ENCODE results near the gene PROSER3. TPM values are rescaled to one million over a fixed set of nuclear protein-coding genes. Genes with fewer than 3 reads are reported as not detected.
A peak's percentile ranks its signal among the peaks of the same experiment; 100 is the strongest.

The PROSER3 gene
- total RNA-seq, result 11.7 TPM
- long read RNA-seq, result 0 reads

- intact Hi-C loops (cut with DNase I), result no loop called here
- peak; percentile 99 for DNase-seq (ENCODE audit: low spot score)
These were observed at the start of gene PROSER3 for GRCh38 chr19:35757749-35758608. Gene PROSER3 (plus strand): TSS chr19:35758176. CDS start chr19:35758216, 40 bp downstream.

DNA sequence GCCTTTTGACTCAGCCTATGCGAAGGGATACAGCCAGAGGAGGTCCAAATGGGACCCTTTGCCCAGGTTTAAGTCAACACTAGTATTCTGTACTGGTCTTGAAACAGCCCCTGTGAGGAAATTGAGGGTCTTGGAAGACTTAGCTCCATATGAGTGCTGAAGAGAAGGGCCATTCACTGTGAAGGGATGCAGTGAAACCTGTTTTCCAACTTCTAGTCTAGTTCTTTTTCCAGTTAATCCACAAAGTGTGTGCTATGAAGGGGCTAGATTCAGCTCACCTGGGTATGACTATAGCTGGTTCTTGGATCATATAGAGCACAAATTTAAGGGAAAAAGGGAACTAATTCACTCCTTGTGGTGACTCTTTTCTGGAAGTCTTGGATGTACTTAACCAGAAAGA, 49.6 kb upstream of the PROSER3 start:
- intact Hi-C loops (cut with DNase I), result no loop called here
- DNase-seq (ENCODE audit: low spot score), result no peak

DNA sequence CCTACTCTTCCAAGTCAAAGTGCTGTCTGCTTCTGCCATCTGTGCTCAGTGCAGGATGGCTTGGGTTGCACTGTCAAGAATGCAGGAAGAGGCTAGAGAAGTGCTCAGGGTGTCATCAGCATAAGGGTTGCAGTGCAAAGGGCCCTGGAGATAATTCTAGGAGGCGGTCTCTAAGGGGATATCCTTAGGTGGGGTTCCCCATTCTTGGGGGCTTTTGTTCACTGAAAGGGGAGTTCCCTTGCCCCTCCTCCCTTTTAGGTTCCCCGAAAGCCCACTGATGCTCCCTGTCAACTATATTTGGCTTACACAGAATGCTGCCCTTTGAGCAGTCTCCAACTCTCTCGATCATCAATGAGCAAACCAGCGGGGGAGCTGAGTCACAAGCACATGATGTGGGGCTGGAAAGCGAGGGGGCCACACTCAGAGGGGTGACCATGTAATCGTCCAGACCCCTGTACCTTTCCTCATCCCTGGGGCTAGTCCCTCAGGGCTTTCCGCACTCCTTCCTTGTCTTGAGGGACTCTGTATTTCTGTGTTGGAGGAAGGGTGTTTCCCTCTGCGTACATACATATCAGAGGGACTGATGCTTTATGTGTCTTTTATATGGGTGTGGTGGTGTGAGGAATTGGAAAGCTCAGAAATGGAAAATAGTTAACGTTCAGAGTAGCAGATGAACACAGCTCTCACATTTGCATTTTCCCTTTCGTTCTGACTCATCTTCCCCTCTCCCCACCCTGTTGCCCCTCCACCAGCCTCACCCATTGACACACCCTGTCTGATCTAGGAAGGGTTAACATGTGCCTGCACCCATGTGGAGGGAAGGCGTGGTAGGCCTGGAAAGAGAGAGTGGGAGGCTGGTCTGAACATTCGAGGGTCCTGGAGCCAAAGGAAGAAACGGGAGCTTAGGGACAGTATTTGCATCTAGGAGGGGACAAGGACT, 46.9 kb upstream of the PROSER3 start:
- intact Hi-C loops (cut with DNase I), result loop anchor here (10.0 kb wide), 1 partner anchor 114 kb away; no protein-coding TSS in a partner anchor
- DNase-seq (ENCODE audit: low spot score), result no peak

DNA sequence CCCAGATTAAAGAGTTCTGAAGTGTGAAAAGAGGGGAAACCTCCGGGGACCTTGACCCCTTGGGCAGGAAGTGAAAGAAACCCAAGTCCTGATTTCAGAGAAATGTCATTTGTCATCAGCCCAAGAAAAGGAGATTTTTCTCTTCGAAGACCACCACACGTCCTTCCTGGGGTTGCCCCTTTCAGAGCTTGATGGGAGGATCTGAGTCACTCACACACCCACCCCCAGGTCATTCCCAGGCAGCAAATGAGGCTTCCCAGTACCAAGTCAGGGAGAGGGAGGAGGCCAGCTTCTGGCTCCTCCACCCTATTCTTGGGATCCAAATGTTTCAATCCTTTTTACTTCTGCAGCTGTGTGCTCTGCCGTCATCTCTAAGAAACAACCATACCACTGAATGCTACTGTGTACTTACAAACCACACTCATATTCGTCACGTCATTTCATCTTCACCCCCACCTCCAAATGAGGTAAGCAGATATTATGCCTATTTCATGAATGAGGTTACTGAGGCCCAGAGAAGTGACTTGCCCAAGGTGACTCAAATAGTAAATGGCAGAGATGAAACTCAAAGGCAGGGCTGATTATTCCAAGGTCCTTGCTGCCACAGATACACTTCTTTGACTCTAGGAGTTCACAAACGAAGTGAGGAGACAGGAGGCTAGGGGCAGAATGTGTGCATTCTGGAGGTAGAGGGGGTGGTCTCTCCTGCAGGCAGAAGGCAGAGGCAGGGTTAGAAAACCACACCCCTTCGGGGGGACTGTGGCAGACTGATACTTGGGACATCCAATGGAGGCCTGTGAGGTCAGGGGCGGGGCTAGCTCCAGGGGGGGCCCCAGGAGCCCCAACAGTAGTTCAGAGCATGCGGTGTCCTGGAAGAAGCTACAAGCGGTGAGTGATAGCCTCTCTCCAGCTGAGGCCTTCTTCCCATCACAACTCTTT, 45.1 kb upstream of the PROSER3 start:
- intact Hi-C loops (cut with DNase I), result loop anchor here (10.0 kb wide), 1 partner anchor 112 kb away; no protein-coding TSS in a partner anchor
- DNase-seq (ENCODE audit: low spot score), result no peak

GRCh38 chr19:35713506-35713850, 44.5 kb upstream of the PROSER3 start:
- DNase-seq (ENCODE audit: low spot score), result no peak
- intact Hi-C loops (cut with DNase I), result loop anchor here (10.0 kb wide), 1 partner anchor 111 kb away; no protein-coding TSS in a partner anchor

DNA sequence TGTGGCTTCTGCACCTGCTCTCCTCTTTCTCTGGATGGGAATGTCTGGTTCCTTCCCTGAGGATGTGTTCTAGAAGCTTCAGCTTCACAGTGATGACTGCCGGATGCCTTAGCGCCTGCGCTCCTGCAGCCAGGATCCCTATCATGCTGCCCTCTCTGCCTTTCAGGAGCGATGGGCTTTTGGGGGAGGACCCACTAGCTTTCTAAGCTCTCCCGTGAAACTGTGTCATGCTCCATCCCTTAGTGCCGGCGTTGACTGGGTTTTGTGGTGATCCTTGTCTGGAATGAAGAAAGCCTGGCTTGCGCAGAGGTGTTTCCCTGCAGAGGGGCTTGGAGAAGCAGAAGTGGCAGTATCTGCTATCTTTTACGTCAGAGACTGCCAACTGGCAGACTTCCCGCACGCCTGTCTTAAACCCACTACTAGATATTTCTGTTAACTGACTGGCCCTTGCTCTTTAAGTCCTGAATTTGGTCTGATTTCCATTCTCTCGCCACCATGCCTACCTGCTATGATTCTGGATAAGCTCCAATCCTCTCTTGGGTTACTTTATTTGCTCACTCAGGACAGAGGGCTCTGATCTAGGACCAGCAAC, 44.0 kb upstream of the PROSER3 start:
- no peak for DNase-seq (ENCODE audit: low spot score)
- intact Hi-C loops (cut with DNase I), result loop anchor here (10.0 kb wide), 1 partner anchor 111 kb away; no protein-coding TSS in a partner anchor

DNA sequence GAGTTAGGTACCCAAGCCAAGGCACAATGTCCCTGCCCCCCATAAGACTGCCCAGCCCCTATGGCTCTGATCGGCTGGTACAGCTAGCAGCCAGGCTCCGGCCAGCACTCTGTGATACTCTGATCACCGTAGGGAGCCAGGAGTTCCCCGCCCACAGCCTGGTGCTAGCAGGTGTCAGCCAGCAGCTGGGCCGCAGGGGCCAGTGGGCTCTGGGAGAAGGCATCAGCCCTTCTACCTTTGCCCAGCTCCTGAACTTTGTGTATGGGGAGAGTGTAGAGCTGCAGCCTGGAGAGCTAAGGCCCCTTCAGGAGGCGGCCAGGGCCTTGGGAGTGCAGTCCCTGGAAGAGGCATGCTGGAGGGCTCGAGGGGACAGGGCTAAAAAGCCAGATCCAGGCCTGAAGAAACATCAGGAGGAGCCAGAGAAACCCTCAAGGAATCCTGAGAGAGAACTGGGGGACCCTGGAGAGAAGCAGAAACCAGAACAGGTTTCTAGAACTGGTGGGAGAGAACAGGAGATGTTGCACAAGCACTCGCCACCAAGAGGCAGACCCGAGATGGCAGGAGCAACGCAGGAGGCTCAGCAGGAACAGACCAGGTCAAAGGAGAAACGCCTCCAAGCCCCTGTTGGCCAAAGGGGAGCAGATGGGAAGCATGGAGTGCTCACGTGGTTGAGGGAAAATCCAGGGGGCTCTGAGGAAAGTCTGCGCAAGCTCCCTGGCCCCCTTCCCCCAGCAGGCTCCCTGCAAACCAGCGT, 43.2 kb upstream of the PROSER3 start:
- intact Hi-C loops (cut with DNase I), result loop anchor here (5.0 to 10.0 kb wide), 2 partner anchors 110 to 167 kb away; partner anchors contain the start of gene TMEM147

GRCh38 chr19:35715355-35715809, 42.6 kb upstream of the PROSER3 start:
- intact Hi-C loops (cut with DNase I), result loop anchor here (5.0 to 10.0 kb wide), 2 partner anchors 109 to 168 kb away; partner anchors contain the start of gene TMEM147

More for the DNA sequence above, 43.2 kb upstream of the PROSER3 start:
- no peak for DNase-seq (ENCODE audit: low spot score)

GRCh38 chr19:35715981-35716800, 41.8 kb upstream of the PROSER3 start:
- intact Hi-C loops (cut with DNase I), result loop anchor here (1.0 to 10.0 kb wide), 4 partner anchors 23 to 169 kb away; partner anchors contain the start of gene TMEM147
- DNase-seq (ENCODE audit: low spot score), result peak; percentile 87

More at GRCh38 chr19:35715355-35715809, 42.6 kb upstream of the PROSER3 start:
- DNase-seq (ENCODE audit: low spot score), result no peak

DNA sequence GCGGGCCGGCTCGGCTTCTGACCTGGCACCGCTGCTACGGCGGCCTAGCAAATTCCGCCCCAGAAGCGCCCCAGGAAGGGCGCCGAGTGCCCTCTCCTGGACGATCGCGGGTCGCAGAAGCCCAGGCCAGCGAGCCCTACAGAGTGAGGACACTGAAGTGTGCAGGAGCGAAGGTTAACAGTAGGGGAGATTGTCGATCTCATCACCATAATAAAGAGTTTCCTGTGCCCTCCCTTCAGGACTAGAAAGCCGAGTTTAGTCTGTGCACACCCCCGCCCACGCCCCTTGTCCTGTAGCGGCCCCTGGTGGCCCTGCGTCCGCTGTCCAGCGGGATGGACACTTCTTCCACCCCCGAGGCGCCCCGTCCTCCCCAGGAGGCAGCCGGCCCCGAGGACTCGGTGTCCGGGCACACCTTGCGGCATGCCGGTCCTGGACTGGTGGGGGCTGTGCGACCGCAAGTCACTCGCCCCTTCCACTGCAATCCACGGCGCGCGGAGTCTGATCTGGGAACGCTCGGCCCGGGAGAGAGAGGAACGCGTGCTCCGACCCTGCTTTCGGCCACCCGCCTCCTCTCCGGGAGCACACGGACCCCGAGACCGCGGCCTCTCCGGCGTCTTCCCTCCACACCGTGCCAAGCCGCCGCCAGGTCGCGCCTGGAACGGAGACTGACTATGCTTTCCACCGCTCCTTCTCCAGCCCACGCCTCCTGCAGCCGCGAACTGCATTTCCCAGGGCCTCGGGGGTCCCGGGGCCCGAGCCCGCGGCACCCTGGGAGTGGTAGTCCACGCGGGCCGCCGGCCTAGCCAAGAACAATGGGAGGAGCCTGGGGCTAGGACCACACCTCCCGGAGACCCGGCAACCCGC, 40.9 kb upstream of the PROSER3 start:
- peak; percentile 97 for DNase-seq (ENCODE audit: low spot score)
- intact Hi-C loops (cut with DNase I), result loop anchor here (1.0 to 10.0 kb wide), 5 partner anchors 24 to 214 kb away; partner anchors contain the start of gene TMEM147

GRCh38 chr19:35717665-35718344, 40.2 kb upstream of the PROSER3 start, which contains the start of gene KMT2B:
Gene KMT2B (plus strand): TSS chr19:35718003. CDS start chr19:35718019, 16 bp downstream.
- intact Hi-C loops (cut with DNase I), result loop anchor here (1.0 to 10.0 kb wide), 4 partner anchors 23 to 213 kb away; partner anchors contain the start of gene TMEM147
- no peak for DNase-seq (ENCODE audit: low spot score)

DNA sequence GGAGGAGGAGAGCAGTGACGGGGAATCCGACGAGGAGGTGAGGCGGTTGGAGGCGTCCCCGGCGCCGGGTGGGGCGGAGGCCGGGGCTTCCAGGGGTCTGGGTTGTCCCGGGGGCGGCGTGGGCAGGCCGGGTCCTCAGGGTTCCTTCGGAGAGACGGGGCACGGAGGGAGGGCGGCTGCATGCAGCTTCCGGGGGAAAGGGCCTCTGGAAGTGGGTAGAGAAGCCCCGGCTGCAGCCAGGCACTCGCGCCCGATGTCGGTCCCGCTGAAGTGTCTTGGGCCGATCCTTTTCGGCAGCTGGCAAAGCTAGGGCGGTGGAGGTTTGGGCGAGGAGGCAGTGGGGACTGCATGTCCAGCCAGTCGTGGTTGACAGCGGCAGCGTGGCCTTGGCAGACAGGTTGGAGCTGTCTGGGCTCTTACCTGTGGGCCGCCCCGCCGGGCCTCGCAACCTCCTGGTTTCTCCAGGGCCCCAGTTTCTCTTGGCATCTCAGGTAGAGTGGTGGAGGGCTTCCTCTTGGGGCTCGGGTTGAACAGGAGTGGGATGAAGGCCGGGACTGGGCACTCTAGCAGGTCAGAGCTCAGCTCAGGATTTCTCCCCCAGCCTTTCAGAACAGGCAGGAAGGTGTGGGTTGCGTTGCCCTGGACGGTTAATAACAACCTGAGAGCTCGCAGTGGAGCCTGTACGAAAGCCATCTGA, 39.5 kb upstream of the PROSER3 start:
- intact Hi-C loops (cut with DNase I), result loop anchor here (5.0 to 10.0 kb wide), 2 partner anchors 106 to 171 kb away; partner anchors contain the start of gene TMEM147
- no peak for DNase-seq (ENCODE audit: low spot score)

GRCh38 chr19:35719402-35720162, 38.4 kb upstream of the PROSER3 start:
- intact Hi-C loops (cut with DNase I), result loop anchor here (5.0 to 10.0 kb wide), 2 partner anchors 105 to 172 kb away; partner anchors contain the start of gene TMEM147
- no peak for DNase-seq (ENCODE audit: low spot score)

Measured in cardiac septum (tissue), 1 donor.